HK-2 (cell line): ENCODE measurements around the gene KCNMB2.

ENCODE experiments used
- DNase-seq: peaks from one replicate; pipeline ENCODE4 v3.0.0-alpha.2; 2018; ENCODE audit not compliant: unreplicated experiment

KCNMB2 gene

DNA sequence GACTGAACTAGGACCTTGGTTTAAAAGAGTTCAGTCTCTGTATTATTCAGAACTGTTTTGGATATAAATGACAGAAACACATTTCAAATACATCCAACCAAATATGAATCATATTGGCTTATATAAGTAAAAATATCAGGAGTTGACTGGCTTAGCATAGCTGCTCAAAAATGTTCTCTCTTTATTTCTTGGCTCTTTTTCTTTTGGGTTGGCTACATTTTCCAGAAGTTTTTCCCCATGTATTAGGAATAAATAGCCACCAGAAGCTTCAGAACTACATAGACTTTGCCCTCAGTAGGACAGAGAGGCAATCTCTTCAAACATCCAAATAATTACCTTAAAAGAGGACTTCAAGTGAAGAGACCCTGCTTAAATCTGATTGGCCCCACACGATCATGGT is 32.7 kb downstream of the KCNMB2 start:
- no peak for DNase-seq

- DNase-seq, result no peak
Observed at GRCh38 chr3:178569826-178570225, 33.6 kb downstream of the KCNMB2 start.

DNA sequence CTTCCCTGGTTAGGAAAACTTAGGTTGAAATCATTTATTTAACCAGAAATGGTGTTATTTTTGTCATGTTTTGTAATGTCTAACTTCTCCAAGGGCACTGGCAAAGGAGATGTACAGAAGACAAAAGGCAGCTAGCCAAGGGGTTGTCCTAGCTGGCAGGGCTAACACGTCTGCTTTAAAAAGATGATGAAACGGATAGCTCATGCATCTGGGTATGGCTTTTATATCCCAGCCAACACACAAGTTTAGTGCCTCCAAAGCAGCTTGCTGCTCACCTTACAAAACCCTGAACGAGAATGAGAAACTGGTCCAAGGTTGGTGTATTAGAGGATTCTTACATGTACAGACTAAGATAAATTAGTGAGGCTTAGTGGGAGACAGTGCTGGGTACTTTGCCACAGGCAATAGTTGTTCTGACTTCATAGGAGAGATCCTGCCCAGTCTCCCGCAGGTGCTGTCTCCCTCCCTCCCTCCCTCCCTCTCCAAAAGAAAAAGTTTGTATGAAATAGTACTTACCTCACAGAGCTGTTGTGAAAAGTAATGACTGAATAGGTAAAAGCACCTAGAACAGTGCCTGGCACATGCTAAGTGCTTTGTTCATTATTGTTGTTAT is 47.8 kb downstream of the KCNMB2 start:
- no peak for DNase-seq

DNA sequence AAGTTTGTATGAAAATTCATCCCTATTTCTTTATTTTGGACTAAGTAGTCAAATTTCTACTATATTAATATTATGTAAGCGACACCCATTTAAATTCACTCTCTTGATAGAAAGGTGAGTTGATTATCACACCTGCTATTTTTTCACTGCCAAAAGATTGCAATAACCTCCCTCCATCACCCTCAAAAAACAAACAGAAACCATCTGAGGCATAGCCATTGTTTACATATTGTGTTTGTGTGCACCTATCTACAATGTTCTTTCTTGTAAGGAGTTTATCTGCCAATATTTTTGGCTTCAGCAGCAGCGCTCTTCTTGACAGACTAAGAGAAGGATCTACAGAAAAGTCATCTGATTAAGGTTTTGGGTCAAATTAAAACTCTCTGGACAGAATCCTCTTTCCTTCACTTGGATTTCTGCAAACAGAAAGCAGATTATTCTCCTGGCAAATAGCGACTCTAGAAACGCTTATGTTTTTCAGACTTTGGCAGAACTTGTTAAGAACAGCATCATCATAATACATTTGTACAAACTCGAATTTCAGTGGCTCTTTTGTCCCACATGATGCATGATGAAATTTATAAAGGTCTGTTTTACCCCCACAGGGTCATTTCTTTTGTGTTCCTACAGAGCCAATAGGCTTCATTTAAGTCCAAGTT is 48.6 kb downstream of the KCNMB2 start:
- DNase-seq, result no peak

DNA sequence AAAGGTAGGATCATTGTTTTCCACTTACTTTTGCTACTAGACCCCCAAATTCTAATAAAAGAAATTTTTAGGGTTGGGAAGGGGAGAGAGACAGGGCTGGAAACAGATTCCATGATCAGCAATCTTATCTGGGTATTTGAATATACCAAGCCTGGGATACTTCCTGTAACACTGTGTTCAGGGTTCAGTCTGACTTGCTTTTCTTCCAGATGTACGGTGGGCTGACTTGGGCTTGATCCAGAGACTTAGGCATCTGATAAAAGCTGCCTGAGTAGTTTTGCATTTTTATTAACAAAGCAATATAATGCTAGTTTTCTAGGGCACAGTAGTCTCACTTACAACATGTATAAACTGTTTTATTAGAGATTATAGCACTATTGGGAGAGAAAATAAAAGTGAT is 49.2 kb downstream of the KCNMB2 start:
- no peak for DNase-seq

GRCh38 chr3:178586076-178586475 is 49.8 kb downstream of the KCNMB2 start:
- no peak for DNase-seq

DNA sequence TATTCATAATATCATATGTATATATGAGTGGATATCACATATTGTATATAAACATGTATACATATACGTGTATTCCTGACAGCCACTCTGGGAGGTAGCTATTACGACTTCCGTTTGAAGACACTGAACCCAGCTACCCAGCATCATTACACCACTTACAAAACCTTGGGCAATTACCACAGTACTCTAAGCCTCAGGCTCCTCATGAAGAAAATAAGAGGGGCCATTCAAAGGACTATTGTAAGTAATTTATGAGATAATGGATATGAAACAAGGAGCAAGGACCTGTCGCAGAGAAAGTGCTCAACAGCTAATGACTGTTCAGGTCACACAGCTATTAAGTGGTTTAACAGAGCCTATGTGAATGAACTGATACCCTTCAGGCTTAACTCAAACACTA is 52.4 kb downstream of the KCNMB2 start:
- DNase-seq, result no peak

DNA sequence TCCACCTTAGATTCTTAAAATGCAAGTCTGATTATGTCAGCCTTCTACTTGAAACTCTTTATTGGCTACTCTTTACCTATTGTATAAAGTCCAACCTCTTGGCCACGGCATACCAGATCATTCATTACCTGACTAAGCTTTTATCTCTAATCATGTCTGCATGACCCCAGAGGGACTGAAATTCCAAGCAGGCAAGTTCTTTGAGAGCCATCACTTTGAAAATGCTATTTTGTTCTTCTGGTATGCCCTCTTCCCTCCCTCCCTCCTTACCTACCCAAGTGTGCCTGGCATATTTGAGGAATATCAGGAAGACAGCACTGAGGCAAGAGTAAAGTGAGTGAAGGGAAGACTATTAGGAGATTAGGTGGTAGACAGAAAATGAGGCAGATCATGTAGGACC is 57.5 kb downstream of the KCNMB2 start:
- DNase-seq, result no peak

GRCh38 chr3:178597371-178597770 is 61.1 kb downstream of the KCNMB2 start:
- no peak for DNase-seq

- DNase-seq, result no peak
Observed at GRCh38 chr3:178602856-178603255, 66.6 kb downstream of the KCNMB2 start.

DNA sequence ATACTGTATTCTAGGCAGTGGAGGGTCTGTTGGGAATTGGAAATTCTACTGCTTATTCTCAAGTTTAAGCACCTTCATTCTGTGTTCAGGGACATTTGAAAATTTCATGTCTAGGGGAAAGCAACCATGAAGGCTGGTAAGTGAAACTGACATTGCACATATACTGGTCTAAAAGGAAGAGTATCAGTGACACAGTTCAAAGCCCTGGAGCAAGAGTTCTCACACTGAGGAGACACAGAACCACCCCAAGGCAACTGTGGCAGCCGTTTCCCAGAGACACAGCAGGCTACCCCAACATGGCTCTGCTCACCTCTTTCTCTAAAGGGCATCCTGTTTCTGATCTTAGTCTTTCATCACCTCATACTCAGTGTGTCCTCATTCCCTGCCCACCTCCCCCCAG is 67.5 kb downstream of the KCNMB2 start:
- DNase-seq, result no peak

DNA sequence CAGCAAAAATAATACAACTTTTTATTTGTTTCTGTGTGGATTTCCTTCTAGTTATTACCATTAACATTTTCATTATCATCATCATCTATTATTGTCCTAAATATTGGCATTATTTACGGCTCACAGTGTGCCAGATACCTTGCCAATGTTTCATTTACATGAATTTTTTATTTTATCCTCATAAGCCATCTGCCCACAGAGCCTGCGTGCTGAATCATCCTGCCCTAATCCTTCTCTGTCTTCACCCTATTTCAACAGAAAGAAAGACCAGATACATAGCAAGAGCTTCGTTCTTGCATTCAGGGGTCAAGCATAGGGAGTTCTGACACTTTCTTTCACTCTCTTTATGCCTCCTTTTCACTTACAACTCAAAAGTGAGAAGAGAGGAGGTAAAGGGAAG is 82.0 kb downstream of the KCNMB2 start:
- no peak for DNase-seq

- DNase-seq, result no peak
Observed at GRCh38 chr3:178618896-178619295, 82.7 kb downstream of the KCNMB2 start.

DNA sequence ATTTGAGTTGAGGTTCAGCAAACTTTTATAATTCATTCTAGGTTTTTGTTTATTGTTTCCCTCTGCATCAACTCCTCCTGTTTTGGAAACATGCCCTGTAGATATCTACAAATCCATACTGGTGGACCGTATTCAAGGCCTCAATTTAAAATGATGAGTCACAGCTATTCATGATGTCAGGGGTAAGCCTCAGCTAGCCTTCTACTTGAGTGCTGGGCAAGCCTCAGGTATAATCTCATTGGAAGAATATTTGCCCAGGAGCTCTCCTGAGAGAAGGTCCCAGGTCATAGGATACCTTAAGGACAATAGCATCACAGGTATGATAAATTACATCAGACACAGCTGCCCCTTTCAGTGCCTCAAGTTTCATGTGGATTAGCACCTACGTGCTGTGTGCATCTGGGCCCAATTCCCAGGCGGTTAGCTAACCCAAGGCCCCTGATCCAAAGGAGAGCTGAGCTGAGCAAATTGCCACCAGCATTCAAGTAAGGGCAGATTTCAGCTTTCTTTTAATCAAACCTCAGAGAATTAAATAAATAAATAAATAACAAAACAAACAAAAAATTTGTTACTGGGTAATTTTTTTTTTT is 87.5 kb downstream of the KCNMB2 start:
- DNase-seq, result no peak

- no peak for DNase-seq
Observed at GRCh38 chr3:178624276-178624675, 88.0 kb downstream of the KCNMB2 start.

DNA sequence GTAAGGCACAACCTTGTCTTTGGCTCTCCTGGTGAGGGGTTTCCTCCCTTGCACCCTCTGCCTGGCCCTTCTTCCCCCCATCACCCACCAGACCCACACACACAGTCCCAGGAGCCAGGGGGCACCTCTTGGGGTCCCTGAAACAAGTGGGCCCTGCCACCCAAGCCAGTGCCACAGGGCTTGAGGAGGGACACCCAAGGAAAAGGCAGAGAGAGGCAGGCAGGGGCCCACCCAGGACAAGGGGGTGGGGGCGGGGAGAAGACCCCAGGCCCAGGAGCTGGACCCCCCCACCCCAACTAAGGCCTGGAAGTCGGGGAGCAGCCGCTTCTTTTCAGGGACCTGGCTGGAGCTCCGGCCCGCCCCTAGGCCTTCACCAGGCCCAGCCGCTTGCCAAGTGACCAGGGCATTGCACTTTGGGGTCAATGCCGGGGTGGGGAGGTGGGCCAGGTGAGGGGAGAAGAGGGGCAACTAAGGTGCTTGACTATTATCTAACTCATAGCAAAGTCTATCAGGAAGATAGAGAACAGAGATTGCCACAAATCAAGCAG is 88.9 kb downstream of the KCNMB2 start:
- no peak for DNase-seq

DNA sequence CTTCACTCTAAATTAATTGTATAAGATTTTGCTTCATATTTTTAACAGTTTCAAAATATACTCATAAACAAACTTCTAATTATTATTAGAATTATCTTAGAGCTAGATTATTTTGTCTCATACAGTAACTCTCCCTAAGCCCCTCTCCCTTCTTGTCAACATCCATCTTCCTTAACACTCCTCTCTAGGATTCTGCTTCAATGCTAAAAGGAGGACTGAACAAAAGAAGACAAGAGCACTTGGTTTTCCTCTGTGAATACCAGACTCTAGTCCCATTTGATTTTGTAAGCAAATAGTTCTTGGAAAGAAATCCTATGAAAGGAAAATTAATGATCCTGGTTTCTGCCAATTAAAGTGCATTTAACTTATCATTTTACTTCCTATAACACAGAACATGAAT is 91.8 kb downstream of the KCNMB2 start:
- no peak for DNase-seq

GRCh38 chr3:178629430-178630178 is 93.4 kb downstream of the KCNMB2 start:
- DNase-seq, result no peak

DNA sequence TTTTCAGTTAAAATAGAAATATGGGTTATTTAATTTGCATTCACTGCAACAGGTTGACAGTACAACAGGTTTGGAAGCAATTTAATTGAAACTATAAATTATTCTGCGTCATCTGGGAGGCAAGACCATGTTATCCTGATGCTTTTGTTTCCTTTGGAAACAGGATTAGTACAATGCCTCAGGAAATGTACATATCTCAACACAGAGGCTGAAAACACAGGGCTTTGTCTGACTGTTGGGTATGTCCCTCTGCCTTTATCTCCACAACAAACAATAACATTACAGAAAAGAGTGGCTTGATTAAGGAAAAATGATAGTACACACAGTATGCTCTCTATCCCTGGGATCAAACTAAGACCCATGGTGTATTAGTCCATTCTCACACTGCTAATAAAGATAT is 95.7 kb downstream of the KCNMB2 start:
- DNase-seq, result no peak

DNA sequence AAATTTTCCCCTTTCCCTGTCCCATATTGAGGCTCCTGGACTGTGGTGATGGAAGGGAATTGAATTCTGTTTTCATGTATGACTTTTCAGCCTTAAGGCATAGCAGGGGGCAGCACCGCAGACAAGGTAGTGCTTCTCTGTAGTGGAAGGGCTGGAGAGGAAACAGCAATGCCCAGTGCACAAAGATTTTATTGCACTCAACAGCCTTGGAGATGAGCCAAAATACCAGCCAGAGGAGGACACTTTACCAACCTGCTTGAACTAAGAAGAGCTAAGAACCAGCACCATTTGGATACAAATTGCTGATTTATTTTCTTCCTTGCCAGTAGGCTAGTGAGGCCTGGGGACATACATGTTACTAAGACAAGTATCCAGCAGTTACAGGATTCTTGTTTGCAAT is 98.7 kb downstream of the KCNMB2 start:
- no peak for DNase-seq

DNA sequence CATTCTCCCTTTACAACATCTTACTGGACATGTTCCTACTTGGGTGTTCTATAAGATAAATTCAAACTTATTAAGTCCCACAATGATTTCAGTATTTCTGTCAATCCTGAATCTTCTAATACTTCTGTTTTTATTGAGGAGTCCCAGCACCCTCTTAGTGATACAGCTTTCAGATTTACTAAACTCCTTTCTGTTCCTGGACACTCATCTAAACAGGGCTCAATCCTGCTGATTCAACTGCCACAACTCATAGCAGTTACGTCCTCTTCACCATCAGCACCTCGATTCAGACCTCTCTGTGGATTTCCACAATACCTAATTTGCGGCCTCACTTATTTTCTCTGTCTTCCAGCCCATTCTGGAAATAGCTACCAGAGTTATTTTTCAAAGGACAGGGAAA is 101.6 kb downstream of the KCNMB2 start:
- no peak for DNase-seq

GRCh38 chr3:178645503-178645902 is 109.3 kb downstream of the KCNMB2 start:
- DNase-seq, result no peak
